Fibroblast of skin of back (primary cell): Measurements from ENCODE around the gene ARHGEF2. TPM values are rescaled to one million over a fixed set of nuclear protein-coding genes. Genes with fewer than 3 reads are reported as not detected.
A peak's percentile ranks its signal among the peaks of the same experiment; 100 is the strongest.

ENCODE experiments used
- DNase-seq: peaks from one replicate; pipeline ENCODE4 v3.0.0-alpha.2; 2013
- polyA plus RNA-seq, 2 experiments: library from polyadenylated mRNA; unstranded; fragments of 120-200 nt; gene quantifications; one replicate each; pipeline ENCODE4 v1.2.1, GENCODE V29; 2013; ENCODE audit not compliant: insufficient read length in 2 of 2

Gene ARHGEF2
- polyA plus RNA-seq (2013, experiment 1 of 2; ENCODE audit: insufficient read length), result 210 TPM
- polyA plus RNA-seq (2013, experiment 2 of 2; ENCODE audit: insufficient read length), result 93.6 TPM

DNA sequence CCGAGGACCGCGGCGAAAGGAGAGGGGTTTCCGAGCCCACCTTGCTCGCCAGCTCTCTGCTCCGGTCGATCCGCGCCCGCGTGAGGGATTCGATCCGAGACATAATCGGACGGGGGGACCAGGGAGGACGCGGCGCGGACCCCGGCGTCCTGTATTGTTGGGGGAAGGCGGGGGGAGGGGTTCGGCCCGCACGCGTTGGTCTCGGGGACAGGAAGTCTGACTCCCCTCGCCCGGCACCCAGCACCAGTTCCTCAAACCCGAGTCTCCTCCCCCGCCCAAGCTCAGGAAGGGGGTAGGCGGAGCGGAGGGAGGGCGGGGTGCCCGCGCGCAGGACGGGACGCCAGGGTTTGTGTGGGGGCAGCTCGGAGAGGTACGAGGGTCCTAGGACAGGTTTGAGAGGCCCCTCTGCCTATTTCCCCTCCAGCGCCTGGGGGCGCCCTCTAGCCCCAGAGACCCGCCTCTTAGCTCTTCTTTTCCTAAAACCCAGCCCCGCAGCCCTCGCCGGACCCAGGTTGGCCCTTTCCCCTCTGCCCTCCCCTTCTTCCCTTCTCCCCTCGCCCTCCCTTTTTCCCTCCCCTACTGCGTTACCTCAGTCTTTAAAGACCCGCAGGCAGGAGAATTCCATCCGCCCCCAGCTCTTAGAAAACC is at the start of gene ARHGEF2:
TSS of gene ARHGEF2 (minus strand) at position 223 of the 648 bp plus-strand sequence. CDS start at position 103, 120 bp downstream.
- peak; percentile 88 for DNase-seq

DNA sequence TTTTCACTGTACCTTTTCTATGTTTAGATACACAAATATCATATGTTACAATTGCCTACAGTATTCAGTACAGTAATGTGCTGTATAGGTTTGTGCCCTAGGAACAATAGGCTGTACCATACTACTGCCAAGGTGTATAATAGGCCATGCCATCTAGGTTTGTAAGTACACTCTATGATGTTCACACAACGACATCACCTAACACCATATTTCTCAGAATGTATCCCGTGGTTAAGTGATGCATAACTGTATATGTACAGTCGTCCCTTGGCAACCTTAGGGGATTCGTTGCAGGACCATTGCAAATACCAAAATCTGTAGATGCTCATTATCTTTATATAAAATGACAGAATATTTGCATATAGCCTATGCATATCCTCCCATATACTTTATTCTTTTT is 48.2 kb upstream of the ARHGEF2 start:
- no peak for DNase-seq

DNA sequence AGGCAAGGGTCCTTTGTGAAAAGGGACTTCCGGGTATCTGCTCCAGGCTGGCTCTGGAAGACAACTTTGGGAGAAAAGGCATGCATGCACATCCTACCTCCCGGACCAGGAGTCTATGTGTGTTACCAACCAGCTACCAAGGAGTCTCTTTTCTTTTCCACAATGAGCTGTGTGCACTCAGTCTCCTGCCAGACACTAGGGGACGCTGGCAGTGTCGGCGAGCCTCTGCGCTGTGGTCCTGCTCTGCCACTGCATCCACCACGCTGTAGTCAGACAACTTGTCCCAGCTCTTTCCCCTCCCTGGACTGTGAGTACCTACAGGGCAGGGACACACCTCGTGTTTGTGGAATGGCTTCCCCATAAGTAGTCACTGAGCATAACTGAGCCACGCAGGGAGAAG is 47.5 kb upstream of the ARHGEF2 start:
- peak; percentile 44 for DNase-seq

DNA sequence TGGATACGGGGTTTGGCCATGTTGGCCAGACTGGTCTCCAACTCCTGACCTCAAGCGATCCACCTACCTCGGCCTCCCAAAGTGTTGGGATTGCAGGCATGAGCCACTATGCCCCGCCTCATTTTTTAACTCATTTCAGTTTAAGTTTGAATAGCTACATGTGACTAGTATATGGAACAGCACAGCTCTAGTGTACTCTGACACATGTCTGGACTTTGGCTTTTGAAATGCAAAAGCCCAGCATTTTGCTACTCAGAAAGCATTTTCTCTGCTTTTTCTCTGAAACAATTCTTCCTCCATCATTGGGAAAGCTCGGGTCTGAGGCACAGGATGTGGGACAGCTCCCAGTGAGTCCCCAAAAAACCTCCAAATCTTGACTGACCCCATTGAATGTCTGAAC is 46.5 kb upstream of the ARHGEF2 start:
- DNase-seq, result no peak

DNA sequence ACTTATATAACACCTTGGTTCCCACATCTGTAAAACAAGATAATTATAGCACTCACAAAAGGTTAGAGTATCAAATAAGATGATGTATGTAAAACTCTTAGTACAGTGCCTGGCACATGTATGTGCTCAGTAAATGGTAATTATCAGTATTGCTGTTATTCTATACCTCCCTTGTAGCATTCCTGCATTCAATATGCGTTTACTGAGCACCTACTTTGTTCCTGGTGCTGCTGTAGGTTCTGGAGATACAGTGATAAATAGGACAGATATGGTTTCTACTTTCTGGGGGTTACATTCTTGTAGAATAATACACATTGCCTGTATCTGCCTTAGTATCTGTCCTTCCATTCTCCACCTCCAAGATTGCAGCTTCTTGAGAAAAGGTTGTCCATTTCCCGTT is 43.6 kb upstream of the ARHGEF2 start:
- no peak for DNase-seq

DNA sequence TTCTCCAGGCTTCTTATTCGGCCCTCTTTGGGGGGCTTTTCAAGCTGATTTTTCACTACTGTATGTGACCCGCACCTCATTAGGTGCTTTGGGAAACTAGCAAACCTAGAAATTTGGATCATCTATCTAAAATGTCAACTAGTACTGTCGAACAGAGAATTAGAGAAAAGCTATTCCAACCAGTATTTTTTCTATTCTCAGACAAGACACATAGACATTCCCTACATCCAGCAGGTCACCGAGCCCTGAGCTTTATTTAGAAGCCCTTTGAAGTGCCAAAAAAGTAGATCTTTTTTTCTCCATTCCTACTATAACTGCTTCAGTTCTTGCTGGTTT is 42.7 kb upstream of the ARHGEF2 start:
- DNase-seq, result no peak

DNA sequence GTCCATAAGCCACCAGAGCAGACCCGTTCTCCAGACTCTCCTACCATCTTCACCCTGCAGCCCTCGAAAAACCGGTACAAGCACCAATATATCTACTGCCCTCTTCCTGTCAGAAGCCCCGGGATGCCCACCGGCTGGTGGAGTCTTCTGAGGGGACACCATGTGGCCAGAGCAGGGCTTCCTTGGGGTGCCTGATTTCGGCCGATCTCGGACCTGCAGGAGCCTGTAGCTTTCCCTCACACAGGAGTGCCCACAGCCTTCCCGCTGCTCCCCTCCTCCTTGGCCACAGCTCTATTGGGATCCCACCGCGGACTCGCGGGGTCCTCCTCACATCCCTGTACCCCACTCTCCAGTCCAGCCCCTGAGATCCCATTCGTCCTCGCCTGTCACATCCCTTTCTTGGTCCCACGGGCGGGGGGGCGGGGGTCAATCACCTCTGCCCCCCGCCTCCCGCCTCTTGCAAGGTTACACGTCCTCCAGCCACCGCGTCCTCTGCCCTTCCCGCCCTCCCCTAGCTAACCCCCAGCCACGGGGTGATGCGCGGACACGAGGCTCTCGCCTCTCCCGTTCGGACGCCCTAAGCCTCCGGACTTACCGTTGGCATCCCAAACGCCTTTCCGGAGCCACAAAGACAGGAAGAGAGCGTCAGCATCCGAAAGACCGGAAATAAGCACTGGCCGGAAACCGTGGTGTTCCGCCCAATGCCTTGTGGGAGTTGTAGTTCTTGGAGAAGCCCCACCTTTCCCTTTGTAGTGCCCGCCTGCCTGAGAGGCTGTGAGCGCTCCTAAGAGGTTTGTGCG is 42.1 kb upstream of the ARHGEF2 start, which contains the start of gene SSR2:
TSS of gene SSR2 (minus strand) at position 659 of the 800 bp plus-strand sequence. CDS start 784 bp downstream, outside the sequence.
- peak; percentile 93 for DNase-seq

DNA sequence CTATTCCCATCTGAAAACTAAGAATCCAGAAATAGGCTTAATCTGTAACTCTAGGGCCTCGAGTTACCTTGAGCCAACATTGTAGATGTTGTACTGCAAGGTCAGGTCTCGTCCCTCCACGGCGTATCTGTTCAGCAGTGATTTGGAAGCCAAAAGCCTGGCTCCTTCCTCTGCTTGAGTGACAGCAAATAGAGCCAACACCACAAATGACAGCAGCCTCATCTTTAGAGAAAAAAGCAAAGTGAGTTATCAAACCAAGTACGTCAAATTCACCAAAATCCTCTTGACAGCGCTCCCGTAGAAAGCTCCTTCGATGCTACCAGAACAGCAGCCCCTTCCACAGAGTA is 41.6 kb upstream of the ARHGEF2 start:
- DNase-seq, result no peak

DNA sequence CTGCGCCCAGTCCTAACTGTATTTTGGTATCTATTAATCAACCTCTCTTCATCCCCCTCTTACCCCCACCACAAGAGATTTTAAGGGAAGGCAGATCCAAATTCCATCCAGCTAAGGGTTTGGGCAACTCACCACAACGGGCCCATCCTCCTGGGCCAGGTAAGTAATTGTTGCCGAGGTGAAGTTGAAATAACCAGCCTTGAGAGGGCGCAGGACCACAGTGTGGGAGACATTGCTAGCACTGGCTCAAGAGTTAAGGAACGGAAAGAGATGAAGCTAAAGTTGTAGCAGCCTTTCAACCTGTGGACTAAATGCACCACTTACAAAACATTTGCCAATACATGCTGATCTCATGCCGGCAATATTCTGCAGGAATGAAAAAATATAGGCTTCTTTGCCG is 36.5 kb upstream of the ARHGEF2 start:
- no peak for DNase-seq

DNA sequence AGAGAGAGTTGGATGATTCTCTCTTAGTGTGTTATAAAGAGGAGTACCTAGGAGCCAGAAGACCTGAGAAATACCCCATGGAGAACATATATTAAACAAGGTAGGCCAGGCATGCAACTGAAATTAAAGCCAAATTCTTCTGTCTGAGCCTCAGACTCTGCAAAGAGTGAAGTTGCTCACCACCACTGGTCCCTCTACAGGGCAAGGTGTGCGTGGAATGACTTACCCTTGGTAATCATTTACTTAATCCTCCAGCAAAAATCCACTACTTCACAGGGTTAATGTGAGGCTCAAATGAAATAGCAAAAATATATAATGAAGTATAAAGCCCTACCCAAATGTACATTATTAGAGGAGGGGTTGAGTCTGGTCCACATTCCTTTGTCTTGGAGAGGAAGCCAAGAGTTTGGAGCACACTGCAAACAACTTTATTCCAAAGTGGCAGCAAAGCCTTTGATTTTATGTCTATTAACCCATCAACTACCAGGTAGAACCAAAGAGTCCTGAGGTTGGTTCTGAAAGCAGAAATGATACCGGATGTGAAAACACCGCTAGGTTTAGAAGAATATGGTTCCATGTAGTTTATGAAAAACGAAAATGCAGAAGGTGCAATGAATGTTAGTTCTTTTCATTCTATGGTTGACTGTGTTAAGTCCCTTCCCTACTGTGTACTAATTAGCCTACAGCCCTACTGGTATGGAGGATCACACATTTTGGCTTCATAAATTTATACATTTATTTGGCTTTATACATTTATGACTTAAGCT is 33.9 kb upstream of the ARHGEF2 start:
- no peak for DNase-seq

DNA sequence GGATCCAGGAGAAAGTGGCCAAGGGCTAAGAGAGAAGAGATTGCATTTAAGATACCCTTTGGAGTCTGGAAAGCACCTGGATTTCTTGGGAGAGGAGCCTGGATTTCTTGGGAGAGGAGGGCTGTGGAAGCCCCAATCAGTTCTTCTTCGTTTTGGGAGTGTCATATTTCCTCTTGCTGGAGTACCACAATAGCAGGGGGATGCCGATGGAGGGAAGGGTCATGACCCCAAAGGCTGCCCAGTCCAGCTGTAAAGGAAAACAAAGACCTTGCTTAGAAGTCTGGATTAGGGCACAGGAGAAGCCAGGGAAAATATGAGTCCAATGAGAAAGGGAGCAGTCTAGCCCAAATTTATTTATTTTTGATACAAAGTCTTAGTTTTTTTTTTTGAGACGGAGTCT is 31.1 kb upstream of the ARHGEF2 start:
- no peak for DNase-seq

DNA sequence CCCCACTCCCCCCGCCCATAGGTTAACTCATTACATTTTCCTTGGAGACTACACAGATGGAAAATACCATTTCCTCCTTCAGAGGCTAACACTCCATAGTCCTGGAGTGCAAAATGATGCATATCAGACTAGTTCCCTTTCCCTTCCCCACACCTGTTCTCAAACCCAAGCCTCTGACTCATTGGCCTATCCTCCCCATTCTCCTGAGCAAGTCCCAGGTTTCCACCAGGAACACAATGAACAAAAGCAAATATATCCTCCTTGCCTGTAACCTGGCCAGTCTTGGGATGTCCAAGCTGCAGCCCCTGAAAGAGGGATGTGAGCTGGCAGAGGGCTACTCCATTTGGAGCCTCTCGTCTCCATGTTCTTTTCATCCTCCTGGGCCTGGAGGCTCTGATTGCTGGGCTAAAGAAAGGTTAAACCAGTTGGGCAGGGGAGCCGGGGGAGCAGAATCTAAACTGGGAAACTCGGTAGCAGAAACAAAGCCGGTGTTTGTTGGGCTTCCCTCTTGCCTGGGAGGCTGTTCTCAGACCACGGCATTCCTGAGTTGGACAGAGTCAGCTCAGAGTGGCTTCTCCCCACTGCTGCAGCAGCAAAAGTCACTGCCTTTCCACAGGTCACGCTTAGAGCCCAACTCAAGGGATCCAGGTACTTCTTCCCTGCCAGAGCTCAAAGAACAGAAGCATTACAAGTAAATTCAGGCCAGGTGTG is 28.5 kb upstream of the ARHGEF2 start:
- DNase-seq, result no peak

DNA sequence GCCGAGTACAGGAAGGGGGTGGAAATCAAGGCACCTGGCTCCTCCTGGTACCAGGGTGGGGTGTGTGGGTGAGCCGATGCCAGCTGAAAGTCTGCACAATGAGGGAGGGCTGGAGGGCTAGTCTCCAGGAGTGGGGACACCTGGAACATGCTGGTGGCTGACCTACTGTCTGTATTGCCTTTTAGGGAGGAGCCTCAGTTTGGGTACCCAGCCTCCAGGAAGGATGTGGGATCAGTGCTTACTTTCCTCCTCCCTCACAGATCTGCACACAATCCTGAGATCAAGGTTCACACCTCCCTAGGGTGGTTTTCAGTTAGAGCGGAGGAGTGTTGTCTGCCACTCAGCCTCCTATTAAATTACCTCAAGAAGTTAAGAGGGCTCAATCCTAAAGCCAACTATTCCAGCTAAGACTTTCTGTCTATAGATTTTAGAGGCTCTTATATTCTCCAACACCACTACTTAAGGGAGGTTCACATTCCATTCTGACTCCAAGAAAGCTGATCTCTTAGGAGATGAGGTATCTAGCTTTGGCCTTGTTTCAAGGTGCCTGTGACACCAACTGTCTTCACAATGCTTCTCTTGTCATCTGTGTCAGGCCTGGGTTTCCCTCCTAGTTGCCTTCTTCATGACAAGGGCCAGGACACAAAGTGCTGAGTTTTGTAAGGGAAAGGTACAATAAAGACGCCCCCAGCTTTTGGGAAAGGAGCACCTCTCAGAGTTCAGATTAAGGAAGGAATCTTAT is 26.7 kb upstream of the ARHGEF2 start:
- DNase-seq, result no peak

DNA sequence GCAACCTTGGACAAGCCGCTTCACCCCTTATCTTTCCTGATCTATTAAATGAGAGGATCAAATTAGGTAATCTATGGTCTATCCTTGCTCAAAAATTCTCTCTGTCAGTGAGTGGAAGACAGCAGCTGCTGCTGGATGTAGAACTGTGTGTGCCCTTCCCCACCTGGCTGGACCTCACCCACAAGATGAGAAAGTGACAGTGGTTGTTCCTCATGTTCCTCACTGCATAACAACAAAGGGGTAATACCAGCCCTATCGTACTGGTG is 25.5 kb upstream of the ARHGEF2 start:
- no peak for DNase-seq

DNA sequence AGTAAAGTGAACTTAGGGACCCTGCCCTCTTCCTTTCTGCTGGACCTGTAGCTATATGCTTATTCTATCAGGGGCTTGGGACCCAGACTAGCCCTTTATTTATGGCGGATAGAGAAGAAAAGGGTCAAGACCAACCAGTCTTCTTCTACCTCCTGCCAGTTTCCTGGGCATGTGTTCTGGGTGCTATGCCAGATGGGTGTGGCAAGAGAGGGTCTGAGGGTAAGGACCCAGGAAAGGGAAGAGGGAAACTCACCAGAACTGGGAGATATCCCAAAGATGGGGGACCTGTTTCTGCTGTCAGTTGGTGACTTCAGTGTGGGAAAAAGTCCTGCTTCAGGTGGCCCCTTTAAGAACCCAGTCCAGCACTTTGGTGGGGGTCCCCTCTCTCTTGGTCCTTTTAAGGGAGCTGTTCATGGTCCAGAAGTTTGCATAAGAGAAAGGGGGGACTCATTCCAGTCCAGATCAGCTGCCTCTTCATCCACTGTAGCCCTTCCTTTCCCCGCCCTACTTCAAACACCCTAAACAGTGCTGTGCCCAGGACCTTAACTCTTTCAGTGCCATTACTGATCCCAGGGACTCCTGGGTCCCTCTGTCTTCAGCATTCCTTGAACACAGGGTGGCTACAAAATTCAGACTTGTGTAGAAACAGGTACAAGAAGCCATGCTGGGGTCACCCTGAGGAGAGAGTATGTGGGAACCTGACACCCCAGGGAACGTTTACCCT is 24.0 kb upstream of the ARHGEF2 start:
- DNase-seq, result no peak

DNA sequence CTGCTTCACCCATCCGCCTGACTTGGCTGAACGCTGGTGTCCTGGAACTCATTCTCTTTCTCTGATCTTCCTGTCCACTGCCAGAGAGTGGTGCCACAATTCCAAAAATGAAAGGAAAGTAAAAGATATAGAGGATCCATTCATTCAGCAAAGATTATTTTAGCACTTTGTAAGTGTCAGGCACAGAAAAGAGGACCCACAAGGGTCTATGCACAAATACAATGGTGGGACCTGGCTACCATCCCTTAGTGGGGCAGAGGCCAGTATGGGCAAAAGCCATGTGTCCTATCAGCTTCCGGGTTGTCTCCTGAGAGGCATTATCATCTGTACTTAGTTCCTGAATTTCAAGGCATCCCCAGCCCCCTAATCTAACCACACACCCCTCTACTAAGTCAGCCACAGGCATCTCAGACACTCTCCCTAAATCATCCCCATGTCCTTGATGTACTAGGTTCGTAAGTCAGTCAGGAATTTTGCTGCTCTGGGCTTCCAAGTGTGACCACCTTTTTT is 23.4 kb upstream of the ARHGEF2 start:
- DNase-seq, result no peak

DNA sequence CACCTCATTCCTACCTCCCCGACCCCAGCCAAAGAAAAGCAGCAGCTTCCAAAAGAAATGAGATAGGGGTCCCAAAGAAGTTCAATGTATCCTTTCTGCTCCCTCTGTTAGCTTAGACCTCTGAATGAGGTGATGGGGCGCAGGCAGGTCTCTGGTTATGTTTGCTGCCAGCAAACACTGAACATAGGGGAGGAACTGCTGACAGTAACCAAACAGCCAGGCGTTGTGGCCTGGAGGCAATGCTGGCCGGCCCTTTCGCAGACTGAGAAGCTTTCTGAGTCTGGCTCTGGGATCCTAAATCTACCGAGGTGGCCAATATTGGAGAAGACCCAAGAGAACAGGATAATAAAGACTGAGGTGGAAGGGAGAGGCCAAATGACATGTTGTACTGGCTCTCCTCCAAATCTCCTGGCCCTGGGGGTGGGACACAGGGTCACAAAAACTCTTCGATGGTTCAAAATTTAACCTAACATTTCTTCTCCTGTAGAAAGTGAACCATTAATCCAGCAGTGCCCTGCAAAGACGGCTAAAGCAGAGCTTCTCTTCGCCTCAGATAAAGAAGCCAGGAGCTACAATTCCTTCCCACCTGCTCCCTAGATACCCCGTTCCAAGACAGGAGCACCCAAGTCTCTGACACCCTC is 22.8 kb upstream of the ARHGEF2 start:
- no peak for DNase-seq

DNA sequence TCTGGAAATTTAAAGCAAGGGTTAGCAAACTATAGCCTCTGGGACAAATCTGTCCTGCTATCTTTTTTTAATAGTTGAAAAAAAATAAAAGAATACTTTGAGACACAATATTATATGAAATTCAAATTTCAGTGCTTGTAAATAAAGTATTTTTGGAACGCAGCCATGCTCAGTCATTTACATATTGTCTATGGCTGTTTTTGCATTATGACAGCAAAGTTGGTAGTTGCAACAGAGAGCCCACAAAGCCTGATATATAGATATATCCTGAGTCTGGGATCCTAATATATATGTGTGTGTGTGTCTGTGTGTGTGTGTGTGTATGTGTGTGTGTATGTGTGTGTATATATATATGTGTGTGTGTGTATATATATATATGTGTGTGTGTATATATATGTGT is 21.6 kb upstream of the ARHGEF2 start:
- no peak for DNase-seq

DNA sequence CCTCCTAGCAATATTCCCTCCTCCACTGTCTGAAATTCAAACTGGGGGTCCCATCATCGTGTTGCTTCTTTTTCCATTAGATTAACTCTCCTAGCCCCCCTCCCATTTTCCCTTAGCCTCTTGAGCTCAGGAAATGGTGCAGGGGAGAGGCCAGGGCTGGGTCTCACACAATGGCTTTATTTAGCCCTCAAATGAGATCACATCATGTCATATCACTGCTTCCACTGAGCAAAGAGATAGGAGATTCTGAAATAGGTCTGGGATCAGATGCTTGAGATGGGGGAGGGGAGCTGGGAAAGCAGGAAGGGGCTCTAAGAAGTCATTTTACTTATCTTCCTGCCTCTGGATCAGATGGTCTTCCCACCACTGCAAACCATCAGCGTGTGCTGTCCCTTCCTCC is 17.8 kb upstream of the ARHGEF2 start:
- no peak for DNase-seq

DNA sequence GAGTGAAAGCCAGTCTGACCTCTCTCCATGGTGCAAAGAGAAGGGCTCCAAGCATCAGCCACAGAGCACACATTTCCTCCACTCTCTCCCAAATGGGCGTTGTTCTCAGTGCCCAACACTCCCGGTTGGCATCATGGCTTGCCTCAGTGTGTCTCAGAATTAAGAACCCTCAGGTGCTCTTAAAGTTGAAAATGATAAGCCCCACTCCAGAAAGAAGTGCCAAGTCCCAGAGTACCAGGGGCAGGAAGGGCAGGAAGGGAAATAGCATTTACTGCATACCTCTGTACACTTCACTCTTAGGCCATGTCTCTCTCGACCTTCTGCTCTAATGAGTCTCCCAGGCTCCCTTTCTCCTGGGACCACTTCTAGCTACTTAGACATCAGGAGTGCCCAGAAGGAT is 15.2 kb upstream of the ARHGEF2 start:
- no peak for DNase-seq
